Adrenal gland (tissue), 5 donors: Measurements from ENCODE around the gene GLB1L2.

ENCODE experiments used
- CTCF ChIP-seq, 6 experiments: fragments of 450-650 bp in 4 of 6; fragments of 200-600 bp in 2 of 6; sonication (generic) in 1 of 6; IDR thresholded peaks; 1 replicate in 5 of 6; 2 replicates in 1 of 6; pipeline versions ENCODE4 v1.5.1 to v1.8.0; 2016 to 2021; ENCODE audit warnings: antibody characterized with exemption in 6 of 6, mild to moderate bottlenecking in 2 of 6, moderate library complexity in 1 of 6
- POLR2A ChIP-seq, 2 donors: fragments of 450-650 bp; IDR thresholded peaks; one replicate each; pipeline ENCODE4 v1.6.1; 2017; ENCODE audit warnings: antibody characterized with exemption in 2 of 2, mild to moderate bottlenecking in 2 of 2, moderate library complexity in 1 of 2
- donor health status: DM: no; HTN: no; CAD: no.

- TF ChIP-seq CTCF (IDR thresholded peaks at IDR 0.05) (no peak), POLR2A (IDR thresholded peaks at IDR 0.05) (no peak)
Measured at GRCh38 chr11:134416726-134417125, 84.9 kb downstream of the GLB1L2 start.
